ES-I3 (cell line): ENCODE data around the gene TPD52L1.
"Not testable (repeated sequence)": the region's sequence is repeated elsewhere in the genome, so short reads cannot be mapped to it uniquely, and the experiment has no call there.

Experiments used
- H3K36me3 ChIP-seq: 2 replicates; pipeline ENCODE4 v1.6.1; 2013; ENCODE audit warnings: mild to moderate bottlenecking, low read length, control low read depth, moderate library complexity; ENCODE audit not compliant: insufficient read depth
- H3K4me1 ChIP-seq: 2 replicates; pipeline ENCODE4 v1.6.1; 2013; ENCODE audit warnings: mild to moderate bottlenecking, control low read depth, low read length; ENCODE audit not compliant: insufficient read depth
- H3K9ac ChIP-seq: 2 replicates; pipeline ENCODE4 v1.6.1; 2013; ENCODE audit warnings: low read depth, mild to moderate bottlenecking, low read length, moderate library complexity
- H3K9me3 ChIP-seq: 2 replicates; pipeline ENCODE4 v1.6.1; 2013; ENCODE audit warnings: mild to moderate bottlenecking, low read length, moderate library complexity; ENCODE audit not compliant: control insufficient read depth, insufficient read depth

TPD52L1 gene

GRCh38 chr6:125123468-125124048 is 30.0 kb upstream of the TPD52L1 start:
- Histone ChIP-seq H3K36me3 (no peaks in the 10 kb centered on the region), H3K9ac (no peak overlapping the region), H3K4me1 (no peaks in the 10 kb centered on the region; the same call in 1 of the 2 replicates), H3K9me3 (no peaks in the 10 kb centered on the region; the same call in 1 of the 2 replicates)

GRCh38 chr6:125124049-125124669 is 29.4 kb upstream of the TPD52L1 start:
- H3K9ac ChIP-seq = no peak overlapping the region
- no peaks in the 10 kb centered on the region; the same call in 1 of the 2 replicates for H3K9me3 ChIP-seq
- no peaks in the 10 kb centered on the region; the same call in 1 of the 2 replicates for H3K4me1 ChIP-seq
- no peaks in the 10 kb centered on the region for H3K36me3 ChIP-seq

GRCh38 chr6:125125856-125126255 is 27.7 kb upstream of the TPD52L1 start:
- not testable (repeated sequence) for H3K9ac ChIP-seq, H3K36me3 ChIP-seq, H3K4me1 ChIP-seq, H3K9me3 ChIP-seq

GRCh38 chr6:125129354-125129753 is 24.2 kb upstream of the TPD52L1 start:
- H3K4me1 ChIP-seq = no peaks in the 10 kb centered on the region
- no peaks in the 10 kb centered on the region for H3K36me3 ChIP-seq
- no peak overlapping the region for H3K9ac ChIP-seq
- no peaks in the 10 kb centered on the region for H3K9me3 ChIP-seq

- Histone ChIP-seq H3K9ac (no peak overlapping the region), H3K4me1 (no peaks in the 10 kb centered on the region), H3K9me3 (no peaks in the 10 kb centered on the region), H3K36me3 (no peaks in the 10 kb centered on the region)
Measured at GRCh38 chr6:125132058-125132457, 21.5 kb upstream of the TPD52L1 start.

GRCh38 chr6:125136378-125136777 is 17.2 kb upstream of the TPD52L1 start:
- Histone ChIP-seq H3K4me1 (no peaks in the 10 kb centered on the region), H3K36me3 (no peaks in the 10 kb centered on the region), H3K9me3 (no peaks in the 10 kb centered on the region), H3K9ac (no peak overlapping the region)

GRCh38 chr6:125138083-125138482 is 15.5 kb upstream of the TPD52L1 start:
- no peak overlapping the region for H3K9ac ChIP-seq
- H3K36me3 ChIP-seq = no peaks in the 10 kb centered on the region

GRCh38 chr6:125140808-125141207 is 12.8 kb upstream of the TPD52L1 start:
- Histone ChIP-seq H3K36me3 (no peaks in the 10 kb centered on the region), H3K4me1 (no peaks in the 10 kb centered on the region), H3K9ac (no peak overlapping the region), H3K9me3 (peaks cover 5% of the 10 kb centered on the region)

More at GRCh38 chr6:125138083-125138482, 15.5 kb upstream of the TPD52L1 start:
- Histone ChIP-seq H3K9me3 (0 out of 2 replicates have a peak, but pooled peaks cover 4% of the 10 kb centered on the region), H3K4me1 (no peaks in the 10 kb centered on the region)

GRCh38 chr6:125142618-125143017 is 11.0 kb upstream of the TPD52L1 start:
- Histone ChIP-seq H3K36me3 (no peaks in the 10 kb centered on the region), H3K9me3 (peaks cover 5% of the 10 kb centered on the region)

GRCh38 chr6:125144822-125145221 is 8.8 kb upstream of the TPD52L1 start:
- Histone ChIP-seq H3K9me3 (peaks cover 5% of the 10 kb centered on the region), H3K4me1 (no peaks in the 10 kb centered on the region), H3K36me3 (no peaks in the 10 kb centered on the region), H3K9ac (no peak overlapping the region)

More at GRCh38 chr6:125142618-125143017, 11.0 kb upstream of the TPD52L1 start:
- no peaks in the 10 kb centered on the region for H3K4me1 ChIP-seq
- no peak overlapping the region for H3K9ac ChIP-seq

GRCh38 chr6:125149256-125150144 is 4.1 kb upstream of the TPD52L1 start:
- H3K9ac ChIP-seq = no peak overlapping the region
- no peaks in the 10 kb centered on the region for H3K36me3 ChIP-seq
- no peaks in the 10 kb centered on the region for H3K4me1 ChIP-seq
- no peaks in the 10 kb centered on the region for H3K9me3 ChIP-seq

- H3K36me3 ChIP-seq = no peaks in the 10 kb centered on the region
- no peaks in the 10 kb centered on the region for H3K9me3 ChIP-seq
- H3K9ac ChIP-seq = no peak overlapping the region
- no peaks in the 10 kb centered on the region for H3K4me1 ChIP-seq
Measured at GRCh38 chr6:125151700-125152099, 1.9 kb upstream of the TPD52L1 start.

GRCh38 chr6:125154118-125154760 is 666 bp downstream of the TPD52L1 start:
- H3K9ac ChIP-seq = peak overlapping the region; percentile 80
- H3K9me3 ChIP-seq = no peaks in the 10 kb centered on the region
- no peaks in the 10 kb centered on the region for H3K36me3 ChIP-seq
- H3K4me1 ChIP-seq = no peaks in the 10 kb centered on the region

- peak overlapping the region; percentile 80; the same call in 1 of the 2 replicates for H3K9ac ChIP-seq
Measured at GRCh38 chr6:125154761-125155135, 1.2 kb downstream of the TPD52L1 start.

More at GRCh38 chr6:125154761-125155135, 1.2 kb downstream of the TPD52L1 start:
- H3K36me3 ChIP-seq = no peaks in the 10 kb centered on the region
- no peaks in the 10 kb centered on the region for H3K9me3 ChIP-seq
- H3K4me1 ChIP-seq = no peaks in the 10 kb centered on the region
